Thyroid gland (tissue), 4 donors: ENCODE data around the gene CD9. TPM values are rescaled to one million over a fixed set of nuclear protein-coding genes. Genes with fewer than 3 reads are reported as not detected.

Source experiments
- DNase-seq, 2 donors: peaks; one replicate each; pipeline ENCODE4 v3.0.0-alpha.2; 2019
- H3K27ac ChIP-seq, 3 donors: fragments of 200-600 bp; sonication (generic); 1 replicate in 2 of 3; 2 replicates in 1 of 3; pipeline ENCODE4 v1.5.1; 2016 to 2019; ENCODE audit warnings: mild to moderate bottlenecking in 1 of 3, moderate library complexity in 1 of 3
- H3K27me3 ChIP-seq: fragments of 200-600 bp; sonication (generic); one replicate; pipeline ENCODE4 v1.5.1; 2019
- H3K36me3 ChIP-seq, 2 donors: fragments of 200-600 bp; sonication (generic); one replicate each; pipeline ENCODE4 v1.5.1; 2016 to 2019
- H3K4me1 ChIP-seq, 2 donors: fragments of 200-600 bp; sonication (generic); one replicate each; pipeline ENCODE4 v1.5.1; 2017 to 2019
- H3K4me3 ChIP-seq, 3 donors: fragments of 200-600 bp; sonication (generic); replicated peaks in 1 of 3; 1 replicate in 2 of 3; 2 replicates in 1 of 3; pipeline ENCODE4 v1.5.1; 2016; ENCODE audit warnings: mild to moderate bottlenecking in 1 of 3
- H3K9me3 ChIP-seq: fragments of 200-600 bp; sonication (generic); one replicate; pipeline ENCODE4 v1.5.1; 2017
- POLR2A ChIP-seq, 2 donors: fragments of 450-650 bp; IDR thresholded peaks; one replicate each; pipeline ENCODE4 v1.6.1; 2017; ENCODE audit warnings: antibody characterized with exemption in 2 of 2, mild to moderate bottlenecking in 2 of 2, moderate library complexity in 1 of 2
- WGBS, 2 donors: methylation state at CpG; one replicate each; pipeline ENCODE4 v1.1.5; 2017; 5-methylcytosine and 5-hydroxymethylcytosine counted together
- intact Hi-C: fragments of 100-400 bp; cut with DNase I; formaldehyde crosslinking; loops from one replicate; pipeline ENCODE4 v1.15.1; 2023
- total RNA-seq, 4 donors: library from RNA; depleted of rRNA; stranded (reverse); fragments of >200 nt; gene quantifications; one replicate each; pipeline ENCODE4 v1.2.3, GENCODE V29; 2016
- TF ChIP-seq, protein P1 (sequence below), 6 experiments: fragments of 200-600 bp in 3 of 6; fragments of 450-650 bp in 3 of 6; sonication (generic) in 3 of 6; IDR thresholded peaks; one replicate each; pipeline ENCODE4 v1.5.1; 2016 to 2019; ENCODE audit warnings: antibody characterized with exemption in 6 of 6, mild to moderate bottlenecking in 2 of 6, inconsistent platforms in 1 of 6, moderate library complexity in 1 of 6

CD9 gene
- total RNA-seq, 4 donors from 2014 or later, result 367 to 494 (median 375) TPM

DNA sequence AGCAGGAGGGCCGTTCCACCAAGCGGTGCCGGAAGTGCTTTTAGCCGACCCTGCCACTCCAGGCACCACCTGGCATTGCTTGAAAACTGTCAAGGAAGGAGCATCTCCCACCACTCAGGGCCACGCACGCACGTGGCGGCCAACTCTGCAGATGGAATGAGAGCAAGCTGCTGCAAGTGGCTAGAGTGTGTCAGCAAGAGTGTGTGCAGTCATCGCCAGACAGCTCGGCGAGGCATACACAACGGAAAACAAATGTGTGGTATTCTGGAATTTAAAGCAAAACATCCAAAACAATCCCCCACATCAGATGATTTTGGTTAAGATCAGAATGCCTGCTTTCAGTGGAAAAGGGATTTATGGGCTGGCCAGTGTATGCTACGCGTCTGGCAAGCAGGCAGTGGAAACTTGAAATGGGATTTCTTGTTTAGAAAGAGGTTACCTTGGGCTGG is 11.2 kb downstream of the CD9 start:
- Histone ChIP-seq H3K9me3 (no peaks in the 10 kb centered on the region), H3K27me3 (no peaks in the 10 kb centered on the region), H3K36me3 (no peaks in the 10 kb centered on the region), H3K4me3 (no peak overlapping the region), H3K27ac (peak overlapping the region; percentile 19 to 98 (median 94)), H3K4me1 (peaks cover 79 to 93% of the 10 kb centered on the region in 2 donors)
- no peak for DNase-seq
- TF ChIP-seq, protein P1, sequence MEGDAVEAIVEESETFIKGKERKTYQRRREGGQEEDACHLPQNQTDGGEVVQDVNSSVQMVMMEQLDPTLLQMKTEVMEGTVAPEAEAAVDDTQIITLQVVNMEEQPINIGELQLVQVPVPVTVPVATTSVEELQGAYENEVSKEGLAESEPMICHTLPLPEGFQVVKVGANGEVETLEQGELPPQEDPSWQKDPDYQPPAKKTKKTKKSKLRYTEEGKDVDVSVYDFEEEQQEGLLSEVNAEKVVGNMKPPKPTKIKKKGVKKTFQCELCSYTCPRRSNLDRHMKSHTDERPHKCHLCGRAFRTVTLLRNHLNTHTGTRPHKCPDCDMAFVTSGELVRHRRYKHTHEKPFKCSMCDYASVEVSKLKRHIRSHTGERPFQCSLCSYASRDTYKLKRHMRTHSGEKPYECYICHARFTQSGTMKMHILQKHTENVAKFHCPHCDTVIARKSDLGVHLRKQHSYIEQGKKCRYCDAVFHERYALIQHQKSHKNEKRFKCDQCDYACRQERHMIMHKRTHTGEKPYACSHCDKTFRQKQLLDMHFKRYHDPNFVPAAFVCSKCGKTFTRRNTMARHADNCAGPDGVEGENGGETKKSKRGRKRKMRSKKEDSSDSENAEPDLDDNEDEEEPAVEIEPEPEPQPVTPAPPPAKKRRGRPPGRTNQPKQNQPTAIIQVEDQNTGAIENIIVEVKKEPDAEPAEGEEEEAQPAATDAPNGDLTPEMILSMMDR (IDR thresholded peaks at IDR 0.05), result no peak
- TF ChIP-seq POLR2A (IDR thresholded peaks at IDR 0.05), result no peak
- intact Hi-C loops, result no loop called here
- 69 to 71% methylated on average over 14 of the region's 14 CpGs for WGBS, 2 donors

DNA sequence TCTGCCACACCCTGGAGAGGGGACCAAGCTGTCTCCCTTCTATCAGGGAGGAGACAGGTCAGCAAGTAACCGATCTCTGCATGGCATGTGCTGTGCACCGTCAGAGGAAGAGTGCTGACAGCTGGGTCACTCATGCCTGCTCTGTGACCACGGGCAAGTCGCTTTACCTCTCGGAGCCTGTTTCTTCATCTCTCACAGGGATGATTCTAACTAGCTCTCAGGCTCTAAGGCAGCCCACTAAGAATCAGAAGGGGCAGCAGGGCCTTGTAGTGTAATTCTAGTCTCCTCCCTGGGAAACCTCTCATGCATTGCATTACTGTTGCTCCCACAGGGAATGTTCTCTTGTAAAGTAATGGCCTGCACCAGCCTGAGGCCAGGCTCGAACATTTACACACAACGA is 11.9 kb downstream of the CD9 start:
- Histone ChIP-seq H3K27ac (peak overlapping the region; percentile 40 to 98 (median 94)), H3K9me3 (no peaks in the 10 kb centered on the region), H3K36me3 (no peaks in the 10 kb centered on the region), H3K4me1 (peaks cover 79 to 93% of the 10 kb centered on the region in 2 donors), H3K27me3 (no peaks in the 10 kb centered on the region), H3K4me3 (no peak overlapping the region)
- TF ChIP-seq POLR2A (IDR thresholded peaks at IDR 0.05), result no peak
- TF ChIP-seq, protein P1 (IDR thresholded peaks at IDR 0.05), result no peak
- 61 to 66% methylated on average over 5 to 7 of the region's 7 CpGs for WGBS, 2 donors
- no peak for DNase-seq
- intact Hi-C loops, result no loop called here

DNA sequence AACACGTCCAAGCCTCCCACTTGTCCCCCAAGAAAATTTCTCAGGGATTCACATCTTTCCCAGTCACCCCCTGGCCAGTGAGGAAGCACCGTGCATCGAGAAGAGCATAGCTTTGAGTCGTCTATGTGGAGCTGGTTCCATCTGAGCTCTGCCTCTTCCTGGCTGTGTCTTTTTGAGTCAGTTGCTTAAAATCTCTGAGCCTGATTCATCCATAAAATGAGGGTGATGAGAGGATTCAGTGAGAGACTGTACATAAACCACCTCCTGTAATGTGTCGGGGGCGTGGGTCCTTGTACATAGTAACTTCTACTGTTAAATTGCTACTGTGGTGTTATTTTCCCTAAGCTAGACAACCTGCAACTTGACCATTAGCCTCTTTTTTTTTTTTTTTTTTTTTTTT is 13.8 kb downstream of the CD9 start:
- Histone ChIP-seq H3K9me3 (no peaks in the 10 kb centered on the region), H3K4me1 (peaks cover 75 to 93% of the 10 kb centered on the region in 2 donors), H3K27ac (peak overlapping the region; percentile 94 to 99 (median 98)), H3K27me3 (no peaks in the 10 kb centered on the region), H3K36me3 (no peaks in the 10 kb centered on the region), H3K4me3 (no peak overlapping the region)
- intact Hi-C loops, result no loop called here
- DNase-seq, result no peak
- TF ChIP-seq POLR2A (IDR thresholded peaks at IDR 0.05), result no peak
- TF ChIP-seq, protein P1 (IDR thresholded peaks at IDR 0.05), result no peak
- WGBS, 2 donors, result 84 to 89% methylated on average over 6 of the region's 6 CpGs

DNA sequence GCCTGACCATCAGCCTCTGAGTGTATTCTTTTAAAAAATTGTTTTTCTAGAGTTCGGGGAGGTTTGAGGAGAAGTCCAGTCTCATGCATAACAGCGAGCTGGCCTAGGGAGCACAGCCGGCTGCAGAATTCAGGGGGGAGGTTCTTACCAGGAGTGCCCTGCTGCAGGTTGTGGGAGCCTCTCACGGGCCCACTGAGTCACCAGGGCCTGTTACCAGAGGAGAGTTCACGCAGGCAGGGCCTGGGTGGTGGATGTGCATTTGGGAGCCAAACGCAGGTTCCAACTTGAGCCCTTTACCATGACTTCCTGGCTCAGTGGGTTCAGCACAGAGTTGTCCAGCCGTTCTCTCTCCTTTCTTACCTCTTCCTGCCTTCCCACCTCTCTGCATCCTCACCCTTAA is 14.4 kb downstream of the CD9 start:
- Histone ChIP-seq H3K36me3 (no peaks in the 10 kb centered on the region), H3K27ac (peak overlapping the region; percentile 94 to 99 (median 98)), H3K4me1 (peaks cover 72 to 90% of the 10 kb centered on the region in 2 donors), H3K27me3 (no peaks in the 10 kb centered on the region), H3K4me3 (no peak overlapping the region), H3K9me3 (no peaks in the 10 kb centered on the region)
- 42 to 43% methylated on average over 7 of the region's 7 CpGs for WGBS, 2 donors
- DNase-seq, result peak; percentile 34 to 56
- intact Hi-C loops, result no loop called here
- TF ChIP-seq, protein P1 (IDR thresholded peaks at IDR 0.05), result no peak
- no peak for TF ChIP-seq POLR2A (IDR thresholded peaks at IDR 0.05)

DNA sequence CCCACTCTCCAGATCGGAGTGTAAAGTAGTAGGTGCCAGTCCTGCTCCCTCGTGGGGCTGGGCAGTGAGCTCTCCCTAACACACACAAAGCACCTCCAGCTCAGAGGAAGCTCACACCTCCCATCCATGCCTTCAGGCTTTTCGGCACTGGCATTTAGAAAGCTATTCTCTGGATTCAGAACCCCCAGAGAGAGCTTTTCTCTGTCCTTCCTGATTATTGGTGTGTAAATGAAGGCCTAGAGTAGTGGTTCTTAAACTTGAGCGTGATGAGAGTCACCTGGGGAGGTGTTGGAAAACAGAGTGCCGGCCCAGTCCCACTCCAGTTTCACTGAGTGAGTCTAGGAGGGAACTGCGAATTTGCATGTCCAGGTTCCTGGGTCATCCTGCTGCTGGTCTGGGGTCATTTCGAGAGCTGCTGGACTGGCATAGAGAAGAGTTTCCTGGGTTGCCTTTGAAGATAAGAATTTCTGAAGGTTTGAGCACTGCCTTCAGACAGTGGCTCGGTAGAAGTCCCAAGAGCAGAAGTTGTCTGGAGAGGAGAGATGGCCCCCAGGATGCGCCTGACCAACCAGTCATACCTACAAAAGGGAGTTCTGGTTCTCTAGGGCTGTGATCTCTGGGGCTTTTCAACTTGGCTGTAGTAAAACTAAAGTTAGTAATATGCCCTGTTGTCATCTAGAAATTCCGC is 15.1 kb downstream of the CD9 start:
- H3K27ac ChIP-seq, result peak overlapping the region; percentile 94 to 99 (median 98)
- H3K4me1 ChIP-seq, result peaks cover 72 to 90% of the 10 kb centered on the region in 2 donors
- DNase-seq, result peak; percentile 74 to 77
- H3K4me3 ChIP-seq, result no peak overlapping the region
- H3K36me3 ChIP-seq, result no peaks in the 10 kb centered on the region
- H3K27me3 ChIP-seq, result no peaks in the 10 kb centered on the region
- H3K9me3 ChIP-seq, result no peaks in the 10 kb centered on the region
- WGBS, 2 donors, result 35 to 50% methylated on average over 9 to 10 of the region's 10 CpGs
- intact Hi-C loops, result no loop called here
- TF ChIP-seq, protein P1 (IDR thresholded peaks at IDR 0.05), result no peak
- TF ChIP-seq POLR2A (IDR thresholded peaks at IDR 0.05), result peak in 1 of 2 donors; percentile 46
